Astrocyte of the cerebellum (primary cell): ENCODE measurements around the gene ITPR3.

Experiments used
- DNase-seq: peaks from one replicate; pipeline ENCODE4 v3.0.0-alpha.2; 2011; ENCODE audit warnings: low read depth
- H3K4me3 ChIP-seq: 2 replicates; pipeline ENCODE4 v1.5.1; 2011; ENCODE audit warnings: mild to moderate bottlenecking, low read depth, low read length, moderate library complexity
- CTCF ChIP-seq: IDR thresholded peaks from 2 replicates; pipeline ENCODE4 v1.5.1; 2012; ENCODE audit warnings: low read length, low read depth, moderate library complexity, mild to moderate bottlenecking; ENCODE audit errors: missing control alignments
- in situ Hi-C: cut with HindIII; loops from 2 replicates; pipeline ENCODE4 v1.10.0; 2017; ENCODE audit warnings: low sequenced_read_pairs

Gene ITPR3

GRCh38 chr6:33702345-33702977 is 81.3 kb downstream of the ITPR3 start:
- H3K4me3 ChIP-seq = no peak overlapping the region
- TF ChIP-seq CTCF = peak; percentile 84
- in situ Hi-C loops = no loop called here
- peak; percentile 23 for DNase-seq

DNA sequence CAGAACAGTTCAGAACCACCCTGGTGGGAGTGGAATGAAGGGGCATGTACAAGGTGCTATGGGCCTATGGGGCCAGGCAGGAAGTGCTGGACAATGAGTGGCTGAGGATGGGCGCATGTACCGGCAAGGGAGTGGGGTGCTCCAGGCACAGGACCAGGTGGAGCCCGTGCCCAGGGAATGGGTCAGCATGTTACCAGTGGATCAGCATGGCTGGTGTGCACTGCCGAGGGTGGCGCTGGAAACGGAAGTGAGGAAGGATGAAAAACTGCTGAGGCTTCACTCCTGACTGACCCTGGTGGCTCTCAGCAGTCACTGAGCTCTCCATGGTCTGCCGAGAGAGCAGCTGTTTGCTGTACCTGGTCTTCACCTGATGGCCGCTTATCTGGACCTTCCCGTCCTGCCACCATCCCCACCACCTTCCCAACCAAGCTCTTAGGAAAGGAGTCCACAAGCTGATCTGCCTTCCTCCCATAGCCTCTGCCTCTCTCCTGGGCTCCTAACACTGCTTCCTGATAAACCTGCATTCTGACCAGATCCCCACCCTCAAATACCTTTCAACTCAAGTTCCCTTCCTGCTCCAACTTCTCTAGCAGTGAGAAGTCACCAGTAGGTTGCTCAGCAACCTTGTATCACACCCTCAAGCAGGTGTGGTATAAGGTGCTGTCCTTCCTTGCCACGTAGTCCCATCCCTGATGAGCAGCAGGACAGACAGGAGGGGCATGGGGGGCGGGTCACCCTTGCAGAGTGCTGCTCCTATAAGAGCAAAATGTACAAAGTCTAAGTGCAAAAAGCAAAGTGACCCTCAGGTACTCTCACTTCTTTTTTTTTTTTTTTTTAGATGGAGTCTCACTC is 83.3 kb downstream of the ITPR3 start:
- no peak overlapping the region for H3K4me3 ChIP-seq
- no peak for TF ChIP-seq CTCF
- DNase-seq = no peak
- in situ Hi-C loops = no loop called here

GRCh38 chr6:33705268-33705885 is 84.3 kb downstream of the ITPR3 start:
- no peak for DNase-seq
- H3K4me3 ChIP-seq = no peak overlapping the region
- TF ChIP-seq CTCF = no peak
- in situ Hi-C loops = no loop called here

DNA sequence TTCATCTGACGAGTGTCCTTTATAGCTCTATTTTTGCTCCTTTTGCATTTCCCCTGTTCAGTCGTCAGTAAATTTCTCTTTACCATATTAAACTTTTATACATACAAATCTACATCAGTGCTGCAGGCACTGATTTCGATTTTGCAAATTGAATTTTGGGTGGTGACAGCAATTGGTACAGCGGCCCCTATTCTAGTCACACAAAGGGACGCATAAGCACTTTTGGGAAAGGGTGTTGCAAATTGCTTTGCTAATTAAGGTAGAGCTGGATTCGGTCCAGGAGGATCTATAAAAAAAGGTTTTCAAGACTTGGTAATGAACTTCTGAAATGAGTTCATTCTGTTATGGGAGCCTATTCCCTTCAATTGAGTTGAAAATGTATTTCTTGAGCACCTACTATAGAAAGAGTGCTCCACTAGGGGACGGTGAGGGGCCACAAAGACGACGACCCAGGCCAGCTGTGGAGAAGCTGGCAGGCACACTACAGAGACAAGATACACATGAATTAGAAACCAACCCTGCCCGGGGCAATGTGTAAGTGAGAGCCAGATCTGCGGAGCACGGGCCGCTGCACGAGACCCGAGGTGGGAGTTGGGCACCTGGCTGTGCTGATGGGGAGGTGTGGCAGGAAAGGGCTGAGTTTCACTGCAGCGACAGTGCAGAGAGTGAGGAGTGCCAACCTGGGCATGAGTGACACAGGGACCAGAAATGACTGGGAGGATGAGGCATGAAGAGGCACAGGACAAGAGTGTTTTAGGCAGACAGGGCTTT is 85.0 kb downstream of the ITPR3 start:
- no peak for TF ChIP-seq CTCF
- H3K4me3 ChIP-seq = no peak overlapping the region
- in situ Hi-C loops = no loop called here
- DNase-seq = no peak

- in situ Hi-C loops = no loop called here
- TF ChIP-seq CTCF = no peak
- no peak overlapping the region for H3K4me3 ChIP-seq
- no peak for DNase-seq
Observed at GRCh38 chr6:33707771-33708170, 86.6 kb downstream of the ITPR3 start.
